Activated CD8-positive, alpha-beta T cell treated with anti-CD3 and anti-CD28 coated beads for 36 hours (primary cell): ENCODE results near the gene ESYT2. TPM values are rescaled to one million over a fixed set of nuclear protein-coding genes. Genes with fewer than 3 reads are reported as not detected.
"Not testable (repeated sequence)": the region's sequence is repeated elsewhere in the genome, so short reads cannot be mapped to it uniquely, and the experiment has no call there.

Experiments
- ATAC-seq: fragments of 200-7000 bp; cut with Tn5 transposase; one replicate; pipeline ENCODE4 v1.10.0; 2021; ENCODE audit warnings: mild to moderate bottlenecking, moderate library complexity
- CTCF ChIA-PET: fragments of 350-600 bp; sonication (Branson Sonifier 250); formaldehyde crosslinking; loops from one replicate; lab custom pipeline; 2021; ENCODE audit warnings: antibody characterized with exemption; lab: Charles Lee
- POLR2A ChIA-PET: fragments of 350-600 bp; sonication (Branson Sonifier 250); formaldehyde crosslinking; loops from one replicate; lab custom pipeline; 2021; ENCODE audit warnings: antibody characterized with exemption; lab: Charles Lee
- DNase-seq: peaks from one replicate; pipeline ENCODE4 v3.0.0-alpha.2; 2020
- H3K27ac Mint-ChIP-seq: one replicate; pipeline ENCODE4 v1.8.0; 2021; ENCODE audit warnings: mild to moderate bottlenecking, mixed read lengths
- H3K27me3 Mint-ChIP-seq: one replicate; pipeline ENCODE4 v1.8.0; 2021; ENCODE audit warnings: mixed read lengths
- H3K36me3 Mint-ChIP-seq: one replicate; pipeline ENCODE4 v1.8.0; 2021; ENCODE audit warnings: low read depth, mixed read lengths
- H3K4me1 Mint-ChIP-seq: one replicate; pipeline ENCODE4 v1.8.0; 2021; ENCODE audit warnings: low read depth, mixed read lengths
- H3K4me3 Mint-ChIP-seq: one replicate; pipeline ENCODE4 v1.8.0; 2021; ENCODE audit warnings: mild to moderate bottlenecking, moderate library complexity, mixed read lengths
- H3K9me3 Mint-ChIP-seq: one replicate; pipeline ENCODE4 v1.8.0; 2021; ENCODE audit warnings: mixed read lengths
- intact Hi-C: fragments of 100-400 bp; cut with micrococcal nuclease; formaldehyde crosslinking; loops from one replicate; pipeline ENCODE4 v1.10.0; 2022
- total RNA-seq, 2 experiments: library from RNA; stranded (reverse); gene quantifications; one replicate each; pipeline ENCODE4 v1.2.3, GENCODE V29; 2021
- TF ChIP-seq, protein P1 (sequence below): fragments of 200-600 bp; IDR thresholded peaks from one replicate; pipeline ENCODE4 v1.8.0; 2022; ENCODE audit warnings: antibody characterized with exemption, mild to moderate bottlenecking

The ESYT2 gene
- total RNA-seq, 2 experiments from 2014 or later, result 55.5 to 56.6 TPM

DNA sequence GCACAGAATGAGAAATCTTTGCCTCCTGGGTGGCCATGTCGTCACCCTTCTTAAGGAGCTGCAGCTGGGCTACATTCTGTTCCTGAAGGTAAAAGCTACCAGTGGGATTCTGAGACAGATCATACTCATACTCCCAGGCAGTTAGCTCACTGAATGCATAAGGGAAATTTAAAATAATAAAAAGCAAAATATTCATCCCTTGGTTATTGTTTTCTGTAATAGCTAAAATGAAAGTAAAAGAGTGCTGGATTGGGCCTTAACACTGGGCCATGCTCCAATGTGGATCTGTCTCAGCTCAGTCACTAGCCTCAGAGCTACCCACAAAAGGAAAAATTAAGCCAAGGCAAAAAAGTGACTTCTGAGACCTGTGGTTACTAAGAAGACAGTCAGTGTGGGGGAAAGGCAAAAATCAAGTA is 18.1 kb upstream of the ESYT2 start:
- peaks cover 32% of the 10 kb centered on the region for H3K4me1 Mint-ChIP-seq
- H3K9me3 Mint-ChIP-seq, result peaks cover 4% of the 10 kb centered on the region
- ATAC-seq (peak; percentile 86), DNase-seq (peak; percentile 33)
- no peaks in the 10 kb centered on the region for H3K27me3 Mint-ChIP-seq
- CTCF ChIA-PET, result interaction anchor here (1.0 to 2.4 kb wide), 4 partner anchors 9 to 129 kb away, joined by 3 to 10 read pairs (median 4); partner anchors contain the start of genes DYNC2I1 and ESYT2
- H3K27ac Mint-ChIP-seq, result peak overlapping the region; percentile 95
- intact Hi-C loops, result loop anchor here (2.0 kb wide), 1 partner anchor 17 kb away; no protein-coding TSS in a partner anchor
- H3K36me3 Mint-ChIP-seq, result peaks cover 4% of the 10 kb centered on the region
- POLR2A ChIA-PET, result interaction anchor here (0.9 to 1.5 kb wide), 5 partner anchors 9 to 36 kb away, joined by 3 to 7 read pairs (median 3); partner anchors contain the start of gene DYNC2I1
- TF ChIP-seq, protein P1, sequence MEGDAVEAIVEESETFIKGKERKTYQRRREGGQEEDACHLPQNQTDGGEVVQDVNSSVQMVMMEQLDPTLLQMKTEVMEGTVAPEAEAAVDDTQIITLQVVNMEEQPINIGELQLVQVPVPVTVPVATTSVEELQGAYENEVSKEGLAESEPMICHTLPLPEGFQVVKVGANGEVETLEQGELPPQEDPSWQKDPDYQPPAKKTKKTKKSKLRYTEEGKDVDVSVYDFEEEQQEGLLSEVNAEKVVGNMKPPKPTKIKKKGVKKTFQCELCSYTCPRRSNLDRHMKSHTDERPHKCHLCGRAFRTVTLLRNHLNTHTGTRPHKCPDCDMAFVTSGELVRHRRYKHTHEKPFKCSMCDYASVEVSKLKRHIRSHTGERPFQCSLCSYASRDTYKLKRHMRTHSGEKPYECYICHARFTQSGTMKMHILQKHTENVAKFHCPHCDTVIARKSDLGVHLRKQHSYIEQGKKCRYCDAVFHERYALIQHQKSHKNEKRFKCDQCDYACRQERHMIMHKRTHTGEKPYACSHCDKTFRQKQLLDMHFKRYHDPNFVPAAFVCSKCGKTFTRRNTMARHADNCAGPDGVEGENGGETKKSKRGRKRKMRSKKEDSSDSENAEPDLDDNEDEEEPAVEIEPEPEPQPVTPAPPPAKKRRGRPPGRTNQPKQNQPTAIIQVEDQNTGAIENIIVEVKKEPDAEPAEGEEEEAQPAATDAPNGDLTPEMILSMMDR, result no peak
- peak overlapping the region; percentile 50 for H3K4me3 Mint-ChIP-seq

DNA sequence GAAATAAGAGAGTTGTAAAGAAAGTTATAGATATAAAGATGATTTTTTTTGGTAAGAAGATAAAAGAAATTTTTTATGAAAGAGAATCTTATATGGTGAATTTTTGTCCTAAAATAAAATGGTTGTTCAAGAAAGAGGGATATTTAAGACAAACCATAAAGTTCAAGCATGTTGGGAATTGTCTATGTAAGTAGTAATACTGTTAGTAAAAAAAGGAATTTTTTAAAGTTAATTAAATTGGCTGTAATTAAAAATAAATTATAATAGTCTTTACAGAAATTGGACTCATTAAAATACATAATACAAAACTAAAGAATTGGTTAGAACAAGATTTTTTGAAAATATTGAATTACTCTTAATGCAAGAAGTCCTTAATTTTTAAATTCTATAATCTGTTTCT is 17.0 kb upstream of the ESYT2 start:
- Mint-ChIP-seq H3K4me1 (peaks cover 34% of the 10 kb centered on the region), H3K27ac (peak overlapping the region; percentile 95), H3K4me3 (no peak overlapping the region), H3K27me3 (no peaks in the 10 kb centered on the region), H3K9me3 (peaks cover 4% of the 10 kb centered on the region), H3K36me3 (peaks cover 4% of the 10 kb centered on the region)
- ChIA-PET POLR2A (interaction anchor here (0.9 to 1.2 kb wide), 2 partner anchors 8 to 148 kb away, joined by 3 read pairs; no protein-coding TSS in a partner anchor), CTCF (interaction anchor here (2.4 kb wide), 1 partner anchor 130 kb away, joined by 10 read pairs; no protein-coding TSS in a partner anchor)
- ATAC-seq, result no peak
- TF ChIP-seq, protein P1, result no peak
- intact Hi-C loops, result loop anchor here (2.0 kb wide), 1 partner anchor 16 kb away; no protein-coding TSS in a partner anchor
- DNase-seq, result no peak

DNA sequence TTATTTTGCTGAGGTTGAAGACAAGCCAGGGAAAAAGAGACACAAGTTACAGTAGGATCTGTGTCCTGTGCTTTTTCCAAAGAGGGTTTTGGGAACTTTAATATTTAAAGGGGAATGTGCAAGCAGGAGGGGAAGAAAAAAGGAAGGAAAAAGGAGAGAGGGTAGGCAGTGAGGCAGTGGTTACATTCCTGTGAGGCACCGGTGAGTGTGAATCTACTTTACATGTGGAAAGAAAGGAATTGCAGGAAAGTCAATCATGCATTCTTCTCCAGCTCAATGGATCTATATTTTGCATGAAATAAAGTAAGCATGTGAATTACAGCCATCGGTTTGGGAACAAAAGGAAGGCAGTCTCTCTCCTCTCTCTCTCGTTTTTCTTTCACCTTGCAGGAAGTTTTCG is 14.5 kb upstream of the ESYT2 start:
- DNase-seq, result no peak
- ChIA-PET CTCF (no interaction called here), POLR2A (interaction anchor here (1.8 kb wide), 1 partner anchor 13 kb away, joined by 8 read pairs; the partner anchor contains the start of gene ESYT2)
- H3K36me3 Mint-ChIP-seq, result peaks cover 4% of the 10 kb centered on the region
- no peak for ATAC-seq
- intact Hi-C loops, result no loop called here
- H3K4me3 Mint-ChIP-seq, result no peak overlapping the region
- TF ChIP-seq, protein P1, result no peak
- H3K27me3 Mint-ChIP-seq, result no peaks in the 10 kb centered on the region
- H3K27ac Mint-ChIP-seq, result no peak overlapping the region
- peaks cover 2% of the 10 kb centered on the region for H3K9me3 Mint-ChIP-seq
- peaks cover 27% of the 10 kb centered on the region for H3K4me1 Mint-ChIP-seq

DNA sequence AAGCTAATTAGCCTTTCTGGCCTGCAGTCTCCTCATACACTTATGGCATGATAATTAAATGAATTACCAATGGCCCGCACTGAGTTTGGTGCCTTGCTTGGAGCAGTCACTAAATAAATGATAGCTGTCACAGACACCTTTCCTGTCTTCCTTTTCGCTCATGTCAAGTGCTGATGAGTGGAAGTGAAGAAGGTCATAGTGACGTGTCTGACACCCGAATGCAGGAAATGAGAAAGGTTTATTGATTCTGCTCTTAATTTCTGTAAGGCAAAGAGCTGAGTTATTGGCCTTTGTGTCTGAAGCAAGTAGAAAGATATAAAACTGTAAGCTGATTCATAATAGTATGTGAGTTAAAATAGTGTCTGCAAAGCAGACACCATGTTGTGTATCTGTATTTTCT is 13.2 kb upstream of the ESYT2 start:
- ChIA-PET POLR2A (interaction anchor here (0.6 to 1.8 kb wide), 3 partner anchors 12 to 186 kb away, joined by 3 to 8 read pairs (median 4); partner anchors contain the start of gene ESYT2), CTCF (interaction anchor here (1.0 to 1.7 kb wide), 4 partner anchors 9 to 134 kb away, joined by 3 to 5 read pairs (median 4); no protein-coding TSS in a partner anchor)
- no peaks in the 10 kb centered on the region for H3K27me3 Mint-ChIP-seq
- intact Hi-C loops, result no loop called here
- H3K27ac Mint-ChIP-seq, result peak overlapping the region; percentile 16
- ATAC-seq (peak; percentile 78), DNase-seq (no peak)
- TF ChIP-seq, protein P1, result no peak
- H3K4me1 Mint-ChIP-seq, result peaks cover 18% of the 10 kb centered on the region
- no peaks in the 10 kb centered on the region for H3K36me3 Mint-ChIP-seq
- no peak overlapping the region for H3K4me3 Mint-ChIP-seq
- no peaks in the 10 kb centered on the region for H3K9me3 Mint-ChIP-seq

DNA sequence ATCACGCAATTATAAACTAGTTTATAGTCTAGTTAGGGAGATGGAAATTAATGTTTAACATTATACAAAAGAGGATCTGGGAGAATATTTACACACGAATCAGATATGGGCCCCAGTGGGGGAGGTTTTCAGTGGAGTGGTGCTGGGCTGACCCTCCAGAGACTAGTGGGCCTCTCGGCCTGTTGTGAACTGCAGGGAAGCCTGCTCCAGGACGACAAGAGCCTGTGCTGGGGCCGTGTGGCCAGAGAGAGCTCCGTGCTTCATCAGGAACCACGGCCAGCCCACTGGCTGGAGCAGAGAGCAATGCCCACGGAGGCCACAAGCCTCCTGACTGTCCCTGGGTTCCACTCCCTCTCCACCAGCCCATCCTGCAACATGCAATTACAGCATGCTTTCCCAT is 11.3 kb upstream of the ESYT2 start:
- intact Hi-C loops, result no loop called here
- H3K36me3 Mint-ChIP-seq, result no peaks in the 10 kb centered on the region
- TF ChIP-seq, protein P1, result no peak
- H3K9me3 Mint-ChIP-seq, result no peaks in the 10 kb centered on the region
- no peak overlapping the region for H3K27ac Mint-ChIP-seq
- H3K27me3 Mint-ChIP-seq, result no peaks in the 10 kb centered on the region
- DNase-seq (no peak), ATAC-seq (no peak)
- ChIA-PET POLR2A (no interaction called here), CTCF (interaction anchor here (1.3 to 1.6 kb wide), 2 partner anchors 12 to 23 kb away, joined by 3 to 4 read pairs; no protein-coding TSS in a partner anchor)
- H3K4me1 Mint-ChIP-seq, result peaks cover 13% of the 10 kb centered on the region
- no peak overlapping the region for H3K4me3 Mint-ChIP-seq

- ATAC-seq, H3K27ac Mint-ChIP-seq, intact Hi-C loops, H3K27me3 Mint-ChIP-seq, POLR2A ChIA-PET, H3K4me1 Mint-ChIP-seq, DNase-seq, H3K9me3 Mint-ChIP-seq, H3K4me3 Mint-ChIP-seq, H3K36me3 Mint-ChIP-seq, CTCF ChIA-PET: not testable (repeated sequence)
Measured at GRCh38 chr7:158839177-158839576, 9.9 kb upstream of the ESYT2 start.
